Stimulated activated CD8-positive, alpha-beta memory T cell treated with anti-CD3 and anti-CD28 coated beads, Interleukin-4, amount 100 ng/mL, for 1 hour (primary cell): ENCODE data around the gene PLD6.
"Not testable (repeated sequence)": the region's sequence is repeated elsewhere in the genome, so short reads cannot be mapped to it uniquely, and the experiment has no call there.

ENCODE experiments used
- DNase-seq, 2 donors: peaks; one replicate each; pipeline ENCODE4 v3.0.0-alpha.2; 2020; ENCODE audit warnings: low read depth in 2 of 2, low spot score in 1 of 2

Gene PLD6

GRCh38 chr17:17177176-17177575, 29.0 kb downstream of the PLD6 start:
- DNase-seq: no peak

- no peak for DNase-seq
These were observed 29.8 kb downstream of the PLD6 start for GRCh38 chr17:17176341-17176740.

- no peak for DNase-seq
These were observed 30.2 kb downstream of the PLD6 start for GRCh38 chr17:17175917-17176316.

- DNase-seq: no peak
These were observed 30.8 kb downstream of the PLD6 start for GRCh38 chr17:17175340-17175739.

- no peak for DNase-seq
These were observed 32.2 kb downstream of the PLD6 start for GRCh38 chr17:17173921-17174320.

- DNase-seq: no peak
These were observed 33.1 kb downstream of the PLD6 start for GRCh38 chr17:17172990-17173389.

- no peak for DNase-seq
These were observed 33.9 kb downstream of the PLD6 start for GRCh38 chr17:17172001-17172939.

GRCh38 chr17:17171186-17171585, 34.9 kb downstream of the PLD6 start:
- no peak for DNase-seq

- no peak for DNase-seq
These were observed 35.7 kb downstream of the PLD6 start for GRCh38 chr17:17170346-17170985.

- DNase-seq: no peak
These were observed 36.7 kb downstream of the PLD6 start for GRCh38 chr17:17169396-17169795.

- DNase-seq: no peak
These were observed 37.7 kb downstream of the PLD6 start for GRCh38 chr17:17168401-17168800.

- no peak for DNase-seq
These were observed 38.1 kb downstream of the PLD6 start for GRCh38 chr17:17167986-17168385.

GRCh38 chr17:17167356-17167755, 38.8 kb downstream of the PLD6 start:
- no peak for DNase-seq

- DNase-seq: no peak
These were observed 39.7 kb downstream of the PLD6 start for GRCh38 chr17:17166446-17166845.

GRCh38 chr17:17165666-17166308, 40.3 kb downstream of the PLD6 start:
- no peak for DNase-seq

GRCh38 chr17:17164676-17165075, 41.5 kb downstream of the PLD6 start:
- no peak for DNase-seq

GRCh38 chr17:17164156-17164555, 42.0 kb downstream of the PLD6 start:
- no peak for DNase-seq

GRCh38 chr17:17161759-17162158, 44.4 kb downstream of the PLD6 start:
- no peak for DNase-seq

GRCh38 chr17:17161121-17161520, 45.0 kb downstream of the PLD6 start:
- no peak for DNase-seq

- no peak for DNase-seq
These were observed 46.6 kb downstream of the PLD6 start for GRCh38 chr17:17159571-17159970.

GRCh38 chr17:17158506-17158905, 47.6 kb downstream of the PLD6 start:
- DNase-seq: not testable (repeated sequence)

GRCh38 chr17:17157041-17157440, 49.1 kb downstream of the PLD6 start:
- DNase-seq: no peak
